Smooth muscle cell (in vitro differentiated cells): ENCODE results near the gene CEACAM7. TPM values are rescaled to one million over a fixed set of nuclear protein-coding genes. Genes with fewer than 3 reads are reported as not detected.

Source experiments
- DNase-seq: peaks from one replicate; lab custom pipeline; 2025; ENCODE audit not compliant: unreplicated experiment; lab: John Stamatoyannopoulos, UW
- H2AFZ ChIP-seq: fragments of 200-600 bp; sonication (generic); 2 replicates; pipeline ENCODE4 v1.6.0; 2016; ENCODE audit warnings: antibody characterized with exemption, low read depth, mild to moderate bottlenecking
- H3F3A ChIP-seq: fragments of 200-600 bp; sonication (generic); 2 replicates; pipeline ENCODE4 v1.6.0; 2017; ENCODE audit warnings: antibody characterized with exemption, low read depth
- H3K27ac ChIP-seq: fragments of 200-600 bp; sonication (generic); 2 replicates; pipeline ENCODE4 v1.5.1; 2016; ENCODE audit warnings: low read depth, mild to moderate bottlenecking
- H3K27me3 ChIP-seq: fragments of 200-600 bp; sonication (generic); 2 replicates; pipeline ENCODE4 v1.6.1; 2016; ENCODE audit warnings: low read depth, mild to moderate bottlenecking
- H3K36me3 ChIP-seq: fragments of 200-600 bp; sonication (generic); 2 replicates; pipeline ENCODE4 v1.5.1; 2016; ENCODE audit warnings: low read depth
- H3K4me1 ChIP-seq: fragments of 200-600 bp; sonication (generic); 2 replicates; pipeline ENCODE4 v1.5.1; 2016; ENCODE audit warnings: low read depth
- H3K4me2 ChIP-seq: fragments of 200-600 bp; sonication (generic); 2 replicates; pipeline ENCODE4 v1.6.0; 2016; ENCODE audit warnings: mild to moderate bottlenecking
- H3K4me3 ChIP-seq: fragments of 200-600 bp; sonication (generic); 2 replicates; pipeline ENCODE4 v1.5.1; 2016; ENCODE audit warnings: mild to moderate bottlenecking
- H3K79me2 ChIP-seq: fragments of 200-600 bp; sonication (generic); 2 replicates; pipeline ENCODE4 v1.6.0; 2016; ENCODE audit warnings: low read depth, mild to moderate bottlenecking
- H3K9ac ChIP-seq: fragments of 200-600 bp; sonication (generic); 2 replicates; pipeline ENCODE4 v1.6.0; 2016; ENCODE audit warnings: low read depth
- H3K9me3 ChIP-seq: fragments of 200-600 bp; sonication (generic); replicated peaks from 2 replicates; pipeline ENCODE4 v1.5.1; 2016; ENCODE audit warnings: low read depth
- H4K20me1 ChIP-seq: fragments of 200-600 bp; sonication (generic); 2 replicates; pipeline ENCODE4 v1.6.0; 2016; ENCODE audit warnings: low read depth
- CTCF ChIP-seq: fragments of 200-600 bp; sonication (generic); IDR thresholded peaks from 2 replicates; pipeline ENCODE4 v1.5.1; 2017; ENCODE audit warnings: borderline replicate concordance, mild to moderate bottlenecking, antibody characterized with exemption; ENCODE audit not compliant: insufficient read depth, poor library complexity, severe bottlenecking
- WGBS: methylation state at CpG from one replicate; pipeline ENCODE4 v1.1.7; 2016; ENCODE audit warnings: low lambda C conversion rate; 5-methylcytosine and 5-hydroxymethylcytosine counted together
- polyA plus RNA-seq: library from polyadenylated mRNA; unstranded; fragments of >200 nt; fragmentation: Nextera tagmentation; extraction: Ambion mirVana; gene quantifications from 2 replicates; pipeline ENCODE4 v1.2.1, GENCODE V29; 2016
- total RNA-seq: library from RNA; depleted of rRNA; stranded (reverse); fragments of >200 nt; gene quantifications from 2 replicates; pipeline ENCODE4 v1.2.3, GENCODE V29; 2014

Gene CEACAM7
- total and polyA plus RNA-seq, 2 experiments from 2014 or later, result not detected

- no peak for TF ChIP-seq CTCF
Measured at GRCh38 chr19:41705393-41706174, 17.5 kb upstream of the CEACAM7 start.

GRCh38 chr19:41703602-41704293 lies 15.7 kb upstream of the CEACAM7 start:
- H2AFZ ChIP-seq, result no peak overlapping the region
- no peaks in the 10 kb centered on the region for H3K36me3 ChIP-seq
- H3K4me3 ChIP-seq, result no peak overlapping the region
- H3F3A ChIP-seq, result no peaks in the 10 kb centered on the region
- 68% methylated on average over 8 of the region's 8 CpGs for WGBS
- no peak for DNase-seq
- H3K27me3 ChIP-seq, result no peaks in the 10 kb centered on the region
- H3K4me1 ChIP-seq, result no peaks in the 10 kb centered on the region
- H4K20me1 ChIP-seq, result no peaks in the 10 kb centered on the region
- no peaks in the 10 kb centered on the region for H3K79me2 ChIP-seq
- H3K27ac ChIP-seq, result no peak overlapping the region
- H3K9ac ChIP-seq, result no peak overlapping the region
- H3K4me2 ChIP-seq, result no peak overlapping the region
- no peaks in the 10 kb centered on the region for H3K9me3 ChIP-seq
- no peak for TF ChIP-seq CTCF

More at GRCh38 chr19:41705393-41706174, 17.5 kb upstream of the CEACAM7 start:
- no peak overlapping the region for H3K4me2 ChIP-seq
- no peak for DNase-seq
- H3K4me3 ChIP-seq, result no peak overlapping the region
- no peak overlapping the region for H2AFZ ChIP-seq
- 72% methylated on average over 10 of the region's 10 CpGs for WGBS
- H3K9me3 ChIP-seq, result no peaks in the 10 kb centered on the region
- no peaks in the 10 kb centered on the region for H4K20me1 ChIP-seq
- no peak overlapping the region for H3K9ac ChIP-seq
- H3K4me1 ChIP-seq, result no peaks in the 10 kb centered on the region
- no peak overlapping the region for H3K27ac ChIP-seq
- no peaks in the 10 kb centered on the region for H3K79me2 ChIP-seq
- no peaks in the 10 kb centered on the region for H3K36me3 ChIP-seq
- H3K27me3 ChIP-seq, result no peaks in the 10 kb centered on the region
- no peaks in the 10 kb centered on the region for H3F3A ChIP-seq

- no peak for DNase-seq
- no peaks in the 10 kb centered on the region for H3K9me3 ChIP-seq
- H3K9ac ChIP-seq, result no peak overlapping the region
- H3K27me3 ChIP-seq, result no peaks in the 10 kb centered on the region
- H3K4me2 ChIP-seq, result no peak overlapping the region
- no peaks in the 10 kb centered on the region for H3K4me1 ChIP-seq
- no peak for TF ChIP-seq CTCF
- H3K36me3 ChIP-seq, result no peaks in the 10 kb centered on the region
- no peaks in the 10 kb centered on the region for H4K20me1 ChIP-seq
- H3F3A ChIP-seq, result no peaks in the 10 kb centered on the region
- no peak overlapping the region for H2AFZ ChIP-seq
- H3K4me3 ChIP-seq, result no peak overlapping the region
- no peak overlapping the region for H3K27ac ChIP-seq
- 36% methylated on average over 3 of the region's 3 CpGs for WGBS
- no peaks in the 10 kb centered on the region for H3K79me2 ChIP-seq
Measured at GRCh38 chr19:41702171-41702651, 14.1 kb upstream of the CEACAM7 start.
